Loucy (cell line): ENCODE results near the gene APBA1.
A peak's percentile ranks its signal among the peaks of the same experiment; 100 is the strongest.
"Not testable (repeated sequence)": the region's sequence is repeated elsewhere in the genome, so short reads cannot be mapped to it uniquely, and the experiment has no call there.

ENCODE experiments used
- H2AFZ ChIP-seq: fragments of 200-600 bp; sonication (generic); 2 replicates; pipeline ENCODE4 v1.6.0; 2016; ENCODE audit warnings: antibody characterized with exemption, mild to moderate bottlenecking, low read length, moderate library complexity
- H3F3A ChIP-seq: fragments of 200-600 bp; 2 replicates; pipeline ENCODE4 v1.6.0; 2016; ENCODE audit warnings: antibody characterized with exemption, low read depth, mild to moderate bottlenecking
- H3K27me3 ChIP-seq: fragments of 200-600 bp; sonication (generic); 2 replicates; pipeline ENCODE4 v1.6.1; 2014; ENCODE audit warnings: low read length, mild to moderate bottlenecking; ENCODE audit not compliant: insufficient read depth, poor library complexity, severe bottlenecking
- H3K36me3 ChIP-seq: fragments of 200-600 bp; sonication (generic); 2 replicates; pipeline ENCODE4 v1.6.1; 2016; ENCODE audit warnings: low read length; ENCODE audit not compliant: insufficient read depth
- H3K4me1 ChIP-seq: fragments of 200-600 bp; sonication (generic); 2 replicates; pipeline ENCODE4 v1.5.1; 2014; ENCODE audit warnings: low read length, mild to moderate bottlenecking; ENCODE audit not compliant: insufficient read depth, poor library complexity, severe bottlenecking
- H3K4me2 ChIP-seq: fragments of 200-600 bp; sonication (generic); 2 replicates; pipeline ENCODE4 v1.6.0; 2014; ENCODE audit warnings: antibody characterized with exemption, low read length, low read depth, mild to moderate bottlenecking; ENCODE audit not compliant: poor library complexity, severe bottlenecking
- H3K4me3 ChIP-seq: fragments of 200-600 bp; sonication (generic); 2 replicates; pipeline ENCODE4 v1.5.1; 2014; ENCODE audit warnings: low read length, mild to moderate bottlenecking, mixed read lengths; ENCODE audit not compliant: poor library complexity, severe bottlenecking
- H3K79me2 ChIP-seq: fragments of 200-600 bp; sonication (generic); 2 replicates; pipeline ENCODE4 v1.6.1; 2014; ENCODE audit warnings: low read length; ENCODE audit not compliant: insufficient read depth
- H3K9ac ChIP-seq: fragments of 200-600 bp; sonication (generic); 2 replicates; pipeline ENCODE4 v1.6.0; 2014; ENCODE audit warnings: mild to moderate bottlenecking, low read depth, low read length, moderate library complexity; ENCODE audit not compliant: poor library complexity, severe bottlenecking
- H3K9me2 ChIP-seq: fragments of 200-600 bp; sonication (generic); replicated peaks from 2 replicates; pipeline ENCODE4 v1.6.1; 2016; ENCODE audit warnings: low read depth, low read length, mixed read lengths
- H3K9me3 ChIP-seq: fragments of 200-600 bp; sonication (generic); 2 replicates; pipeline ENCODE4 v1.6.1; 2014; ENCODE audit warnings: mild to moderate bottlenecking, antibody characterized with exemption, low read length, low read depth; ENCODE audit not compliant: insufficient read depth
- H4K20me1 ChIP-seq: fragments of 200-600 bp; sonication (generic); 2 replicates; pipeline ENCODE4 v1.6.0; 2014; ENCODE audit warnings: antibody characterized with exemption, low read length, mild to moderate bottlenecking; ENCODE audit not compliant: insufficient read depth, poor library complexity, severe bottlenecking
- EZH2phosphoT487 ChIP-seq: fragments of 200-600 bp; IDR thresholded peaks from 2 replicates; pipeline ENCODE4 v1.6.1; 2018; ENCODE audit warnings: antibody characterized with exemption, mild to moderate bottlenecking, moderate library complexity, borderline replicate concordance
- TF ChIP-seq, protein P1 (sequence below): fragments of 200-600 bp; sonication (generic); conservative IDR thresholded peaks from 2 replicates; pipeline ENCODE4 v1.5.1; 2014; ENCODE audit warnings: mild to moderate bottlenecking, antibody characterized with exemption, low read length

The APBA1 gene

GRCh38 chr9:69601698-69602097 lies 70.5 kb downstream of the APBA1 start:
- H2AFZ ChIP-seq, result no peak overlapping the region
- H3K27me3 ChIP-seq, result no peaks in the 10 kb centered on the region
- no peak overlapping the region for H3K4me3 ChIP-seq
- H3K4me2 ChIP-seq, result peak overlapping the region; percentile 10
- H3K4me1 ChIP-seq, result peaks cover 27% of the 10 kb centered on the region
- no peaks in the 10 kb centered on the region for H4K20me1 ChIP-seq
- H3K9me2 ChIP-seq, result no peaks in the 10 kb centered on the region
- no peaks in the 10 kb centered on the region for H3K79me2 ChIP-seq
- no peaks in the 10 kb centered on the region for H3K36me3 ChIP-seq
- TF ChIP-seq, protein P1, sequence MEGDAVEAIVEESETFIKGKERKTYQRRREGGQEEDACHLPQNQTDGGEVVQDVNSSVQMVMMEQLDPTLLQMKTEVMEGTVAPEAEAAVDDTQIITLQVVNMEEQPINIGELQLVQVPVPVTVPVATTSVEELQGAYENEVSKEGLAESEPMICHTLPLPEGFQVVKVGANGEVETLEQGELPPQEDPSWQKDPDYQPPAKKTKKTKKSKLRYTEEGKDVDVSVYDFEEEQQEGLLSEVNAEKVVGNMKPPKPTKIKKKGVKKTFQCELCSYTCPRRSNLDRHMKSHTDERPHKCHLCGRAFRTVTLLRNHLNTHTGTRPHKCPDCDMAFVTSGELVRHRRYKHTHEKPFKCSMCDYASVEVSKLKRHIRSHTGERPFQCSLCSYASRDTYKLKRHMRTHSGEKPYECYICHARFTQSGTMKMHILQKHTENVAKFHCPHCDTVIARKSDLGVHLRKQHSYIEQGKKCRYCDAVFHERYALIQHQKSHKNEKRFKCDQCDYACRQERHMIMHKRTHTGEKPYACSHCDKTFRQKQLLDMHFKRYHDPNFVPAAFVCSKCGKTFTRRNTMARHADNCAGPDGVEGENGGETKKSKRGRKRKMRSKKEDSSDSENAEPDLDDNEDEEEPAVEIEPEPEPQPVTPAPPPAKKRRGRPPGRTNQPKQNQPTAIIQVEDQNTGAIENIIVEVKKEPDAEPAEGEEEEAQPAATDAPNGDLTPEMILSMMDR, result no peak
- no peak for TF ChIP-seq EZH2phosphoT487
- H3K9me3 ChIP-seq, result peaks cover 7% of the 10 kb centered on the region; the same call in 1 of the 2 replicates
- no peak overlapping the region for H3K9ac ChIP-seq
- peaks cover 3% of the 10 kb centered on the region; the same call in 1 of the 2 replicates for H3F3A ChIP-seq

DNA sequence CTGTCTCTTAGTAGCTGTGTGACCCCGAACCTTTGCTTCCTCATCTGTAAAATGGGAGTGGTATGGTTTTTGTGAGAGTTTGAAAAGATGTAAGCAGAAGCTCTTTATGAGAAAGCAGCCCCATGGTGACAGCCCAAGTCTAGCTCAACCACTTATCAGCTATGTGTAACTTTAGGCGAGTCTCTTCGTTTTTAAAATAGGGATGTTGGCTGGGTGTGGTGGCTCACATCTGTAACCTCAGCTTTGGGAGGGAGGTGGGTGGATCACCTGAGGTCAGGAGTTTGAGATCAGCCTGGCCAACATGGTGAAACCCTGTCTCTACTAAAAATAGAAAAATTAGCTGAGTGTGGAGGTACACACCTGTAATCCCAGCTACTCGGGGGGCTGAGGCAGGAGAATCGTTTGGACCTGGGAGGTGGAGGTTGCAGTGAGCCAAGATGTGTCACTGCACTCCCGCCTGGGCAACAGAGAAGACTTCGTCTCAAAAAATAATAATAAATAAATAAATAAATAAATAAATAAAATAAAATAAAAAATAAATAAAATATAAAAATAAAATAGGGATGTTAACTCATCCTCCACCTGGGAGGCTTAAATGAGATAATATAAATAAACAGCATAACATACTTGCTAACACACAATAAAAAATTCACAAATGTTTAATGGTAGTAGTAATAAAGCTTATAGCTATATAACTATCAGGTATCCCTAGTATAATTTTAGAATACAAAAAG lies 71.7 kb downstream of the APBA1 start:
- peaks cover 6% of the 10 kb centered on the region; the same call in 1 of the 2 replicates for H3F3A ChIP-seq
- no peaks in the 10 kb centered on the region for H3K27me3 ChIP-seq
- H3K9me2 ChIP-seq, result no peaks in the 10 kb centered on the region
- no peak for TF ChIP-seq EZH2phosphoT487
- TF ChIP-seq, protein P1, result no peak
- H3K9me3 ChIP-seq, result peaks cover 13% of the 10 kb centered on the region; the same call in 1 of the 2 replicates
- no peaks in the 10 kb centered on the region for H3K36me3 ChIP-seq
- H4K20me1 ChIP-seq, result no peaks in the 10 kb centered on the region
- H3K9ac ChIP-seq, result no peak overlapping the region
- no peak overlapping the region for H3K4me3 ChIP-seq
- H3K79me2 ChIP-seq, result no peaks in the 10 kb centered on the region
- no peak overlapping the region for H2AFZ ChIP-seq
- H3K4me2 ChIP-seq, result no peak overlapping the region
- peaks cover 32% of the 10 kb centered on the region for H3K4me1 ChIP-seq

DNA sequence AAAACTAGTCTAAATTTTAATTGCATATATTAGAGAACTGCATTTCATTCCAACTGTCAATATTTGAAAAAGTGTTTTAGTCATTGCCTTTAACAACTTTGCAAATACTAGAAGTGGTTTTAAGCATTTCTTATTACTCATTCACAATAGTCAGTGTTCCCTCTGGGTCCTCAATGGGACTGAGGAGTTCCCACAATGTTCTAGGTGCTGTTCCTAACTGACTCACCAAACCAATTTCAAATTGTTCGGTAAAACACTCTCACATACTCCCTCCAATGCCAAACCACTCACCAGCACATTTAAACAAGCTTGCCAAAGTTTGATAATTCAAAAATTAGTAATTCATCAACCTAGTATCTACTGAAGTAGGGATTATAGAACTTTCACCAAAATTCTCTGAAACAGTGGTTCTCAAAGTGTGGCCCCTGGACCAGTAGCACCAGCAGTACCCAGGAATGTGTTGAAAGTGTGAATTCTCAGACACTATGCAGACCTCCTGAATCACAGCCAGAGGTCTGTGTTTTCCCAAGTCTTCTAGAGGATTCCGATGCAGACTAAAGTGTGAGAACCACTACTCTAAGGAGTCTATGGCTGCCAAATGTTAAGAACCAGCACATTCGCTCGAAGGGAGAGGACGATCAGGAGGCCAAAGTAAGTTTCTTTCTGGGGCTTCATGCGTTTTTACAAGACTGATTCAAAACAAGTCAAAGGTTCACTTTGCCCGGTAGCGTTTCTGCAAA lies 72.8 kb downstream of the APBA1 start:
- no peak overlapping the region for H3K4me2 ChIP-seq
- no peak overlapping the region for H3K4me3 ChIP-seq
- TF ChIP-seq EZH2phosphoT487, result no peak
- TF ChIP-seq, protein P1, result no peak
- H3F3A ChIP-seq, result peaks cover 6% of the 10 kb centered on the region; the same call in 1 of the 2 replicates
- H3K36me3 ChIP-seq, result no peaks in the 10 kb centered on the region
- peaks cover 13% of the 10 kb centered on the region; the same call in 1 of the 2 replicates for H3K9me3 ChIP-seq
- H4K20me1 ChIP-seq, result no peaks in the 10 kb centered on the region
- no peaks in the 10 kb centered on the region for H3K27me3 ChIP-seq
- H3K9ac ChIP-seq, result no peak overlapping the region
- no peaks in the 10 kb centered on the region for H3K9me2 ChIP-seq
- H3K79me2 ChIP-seq, result no peaks in the 10 kb centered on the region
- no peak overlapping the region for H2AFZ ChIP-seq
- peaks cover 25% of the 10 kb centered on the region for H3K4me1 ChIP-seq

DNA sequence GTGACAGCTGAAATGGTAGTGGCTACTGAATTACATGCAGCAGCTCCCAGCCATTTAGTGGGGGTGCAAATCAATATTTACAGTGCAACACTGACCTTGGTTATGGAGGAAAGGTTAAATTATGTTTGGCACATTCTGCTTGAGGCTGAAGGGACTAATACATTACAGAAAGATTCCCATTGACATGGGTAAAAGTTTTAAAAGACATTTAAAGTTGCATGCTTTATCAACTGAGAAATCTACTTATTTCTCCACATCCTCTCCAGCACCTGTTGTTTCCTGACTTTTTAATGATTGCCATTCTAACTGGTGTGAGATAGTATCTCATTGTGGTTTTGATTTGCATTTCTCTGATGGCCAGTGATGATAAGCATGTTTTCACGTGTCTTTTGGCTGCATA lies 75.3 kb downstream of the APBA1 start:
- not testable (repeated sequence) for H3K4me3 ChIP-seq
- Histone ChIP-seq H3K9me3 (peaks cover 13% of the 10 kb centered on the region; the same call in 1 of the 2 replicates), H3K4me2 (peak overlapping the region; percentile 12)

More for the DNA sequence above, 75.3 kb downstream of the APBA1 start:
- not testable (repeated sequence) for H2AFZ ChIP-seq, H4K20me1 ChIP-seq, H3K36me3 ChIP-seq, H3F3A ChIP-seq, H3K9me2 ChIP-seq, H3K27me3 ChIP-seq, H3K79me2 ChIP-seq, H3K9ac ChIP-seq
- peaks cover 45% of the 10 kb centered on the region for H3K4me1 ChIP-seq
